ENCODE results near the gene DNAI2. TPM values are rescaled to one million over a fixed set of nuclear protein-coding genes. Genes with fewer than 3 reads are reported as not detected.

The DNAI2 gene
- total and polyA plus RNA-seq, 9 of the 15 experiments (the other 6 are each of a cell fraction or from before 2014, with no cell fraction given), result not detected

DNA sequence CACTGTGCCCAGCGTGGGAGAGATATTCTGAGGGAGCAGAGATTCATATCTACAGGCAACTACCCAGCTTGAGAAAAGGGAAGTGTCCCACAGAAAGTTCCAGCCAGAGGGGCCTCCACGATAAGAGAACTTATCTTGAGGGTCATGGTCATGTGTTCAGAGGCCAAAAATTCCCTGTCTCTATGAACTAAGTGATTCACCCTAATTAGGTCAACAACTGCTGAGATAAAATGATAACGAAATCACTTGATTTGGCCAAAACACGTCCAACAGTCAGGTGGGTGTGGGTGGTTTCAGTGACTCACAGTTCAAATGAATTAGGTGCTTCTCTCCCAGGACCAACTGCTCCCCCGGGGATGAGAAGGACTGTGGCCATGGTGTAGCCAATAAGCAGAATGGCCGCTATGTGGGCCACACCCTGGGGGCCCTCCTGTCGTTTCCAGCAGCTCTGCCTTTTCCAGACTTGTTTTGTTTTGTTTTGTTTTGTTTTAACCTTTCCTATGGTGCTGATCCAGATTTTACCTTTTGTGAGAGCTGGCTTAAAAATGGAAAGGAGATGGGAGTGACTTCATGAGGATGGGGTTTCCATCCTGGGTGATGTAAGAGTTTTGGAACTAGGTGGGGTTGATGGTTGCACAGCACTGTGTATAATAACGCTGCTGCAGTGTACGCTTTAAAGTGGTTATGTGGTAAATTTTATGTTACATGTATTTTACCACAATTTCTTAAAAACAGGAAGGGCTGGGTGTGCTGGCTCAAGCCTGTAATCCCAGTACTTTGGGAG is 8.7 kb downstream of the DNAI2 start (continued):
- TF ChIP-seq ZKSCAN8 (CRISPR knock-in tag; IDR thresholded peaks at IDR 0.05) (no peak), ZNF121 (CRISPR knock-in tag; conservative IDR thresholded peaks at IDR 0.05) (no peak), SMAD4 (CRISPR knock-in tag; conservative IDR thresholded peaks at IDR 0.05) (peak; percentile 58; the same call in 1 of the 2 replicates), L3MBTL2 (IDR thresholded peaks at IDR 0.05) (0 out of 2 replicates have a peak, but pooled peaks have one; percentile 10), MTA2 (IDR thresholded peaks at IDR 0.05; ENCODE audit: low read depth) (peak; percentile 68; the same call in 1 of the 2 replicates), COPS2 (conservative IDR thresholded peaks at IDR 0.05) (no peak), POU5F1 (IDR thresholded peaks at IDR 0.05; ENCODE audit: borderline replicate concordance, low read depth, low read length, partially characterized antibody) (no peak), ZC3H4 (CRISPR knock-in tag; IDR thresholded peaks at IDR 0.05; ENCODE audit: borderline replicate concordance) (no peak), NR2C1 (IDR thresholded peaks at IDR 0.05) (peak; percentile 24; the same call in 1 of the 2 replicates), NR2C1 (tag; IDR thresholded peaks at IDR 0.05) (peak; percentile 53; the same call in 1 of the 2 replicates), FOXJ3 (CRISPR knock-in tag; IDR thresholded peaks at IDR 0.05) (no peak), CBFA2T3 (IDR thresholded peaks at IDR 0.05) (peak; percentile 86), NCOA6 (IDR thresholded peaks at IDR 0.05) (no peak)
- TF ChIP-seq, protein P1, sequence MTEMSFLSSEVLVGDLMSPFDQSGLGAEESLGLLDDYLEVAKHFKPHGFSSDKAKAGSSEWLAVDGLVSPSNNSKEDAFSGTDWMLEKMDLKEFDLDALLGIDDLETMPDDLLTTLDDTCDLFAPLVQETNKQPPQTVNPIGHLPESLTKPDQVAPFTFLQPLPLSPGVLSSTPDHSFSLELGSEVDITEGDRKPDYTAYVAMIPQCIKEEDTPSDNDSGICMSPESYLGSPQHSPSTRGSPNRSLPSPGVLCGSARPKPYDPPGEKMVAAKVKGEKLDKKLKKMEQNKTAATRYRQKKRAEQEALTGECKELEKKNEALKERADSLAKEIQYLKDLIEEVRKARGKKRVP (CRISPR knock-in tag; IDR thresholded peaks at IDR 0.05), result no peak
- TF ChIP-seq, protein P2, sequence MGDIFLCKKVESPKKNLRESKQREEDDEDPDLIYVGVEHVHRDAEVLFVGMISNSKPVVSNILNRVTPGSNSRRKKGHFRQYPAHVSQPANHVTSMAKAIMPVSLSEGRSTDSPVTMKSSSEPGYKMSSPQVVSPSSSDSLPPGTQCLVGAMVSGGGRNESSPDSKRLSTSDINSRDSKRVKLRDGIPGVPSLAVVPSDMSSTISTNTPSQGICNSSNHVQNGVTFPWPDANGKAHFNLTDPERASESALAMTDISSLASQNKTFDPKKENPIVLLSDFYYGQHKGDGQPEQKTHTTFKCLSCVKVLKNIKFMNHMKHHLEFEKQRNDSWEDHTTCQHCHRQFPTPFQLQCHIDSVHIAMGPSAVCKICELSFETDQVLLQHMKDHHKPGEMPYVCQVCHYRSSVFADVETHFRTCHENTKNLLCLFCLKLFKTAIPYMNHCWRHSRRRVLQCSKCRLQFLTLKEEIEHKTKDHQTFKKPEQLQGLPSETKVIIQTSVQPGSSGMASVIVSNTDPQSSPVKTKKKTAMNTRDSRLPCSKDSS (IDR thresholded peaks at IDR 0.05; ENCODE audit: low read depth, partially characterized antibody), result no peak
- TF ChIP-seq, protein P3, sequence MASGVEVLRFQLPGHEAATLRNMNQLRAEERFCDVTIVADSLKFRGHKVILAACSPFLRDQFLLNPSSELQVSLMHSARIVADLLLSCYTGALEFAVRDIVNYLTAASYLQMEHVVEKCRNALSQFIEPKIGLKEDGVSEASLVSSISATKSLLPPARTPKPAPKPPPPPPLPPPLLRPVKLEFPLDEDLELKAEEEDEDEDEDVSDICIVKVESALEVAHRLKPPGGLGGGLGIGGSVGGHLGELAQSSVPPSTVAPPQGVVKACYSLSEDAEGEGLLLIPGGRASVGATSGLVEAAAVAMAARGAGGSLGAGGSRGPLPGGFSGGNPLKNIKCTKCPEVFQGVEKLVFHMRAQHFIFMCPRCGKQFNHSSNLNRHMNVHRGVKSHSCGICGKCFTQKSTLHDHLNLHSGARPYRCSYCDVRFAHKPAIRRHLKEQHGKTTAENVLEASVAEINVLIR (CRISPR knock-in tag; IDR thresholded peaks at IDR 0.05), result no peak
- TF ChIP-seq, protein P4, sequence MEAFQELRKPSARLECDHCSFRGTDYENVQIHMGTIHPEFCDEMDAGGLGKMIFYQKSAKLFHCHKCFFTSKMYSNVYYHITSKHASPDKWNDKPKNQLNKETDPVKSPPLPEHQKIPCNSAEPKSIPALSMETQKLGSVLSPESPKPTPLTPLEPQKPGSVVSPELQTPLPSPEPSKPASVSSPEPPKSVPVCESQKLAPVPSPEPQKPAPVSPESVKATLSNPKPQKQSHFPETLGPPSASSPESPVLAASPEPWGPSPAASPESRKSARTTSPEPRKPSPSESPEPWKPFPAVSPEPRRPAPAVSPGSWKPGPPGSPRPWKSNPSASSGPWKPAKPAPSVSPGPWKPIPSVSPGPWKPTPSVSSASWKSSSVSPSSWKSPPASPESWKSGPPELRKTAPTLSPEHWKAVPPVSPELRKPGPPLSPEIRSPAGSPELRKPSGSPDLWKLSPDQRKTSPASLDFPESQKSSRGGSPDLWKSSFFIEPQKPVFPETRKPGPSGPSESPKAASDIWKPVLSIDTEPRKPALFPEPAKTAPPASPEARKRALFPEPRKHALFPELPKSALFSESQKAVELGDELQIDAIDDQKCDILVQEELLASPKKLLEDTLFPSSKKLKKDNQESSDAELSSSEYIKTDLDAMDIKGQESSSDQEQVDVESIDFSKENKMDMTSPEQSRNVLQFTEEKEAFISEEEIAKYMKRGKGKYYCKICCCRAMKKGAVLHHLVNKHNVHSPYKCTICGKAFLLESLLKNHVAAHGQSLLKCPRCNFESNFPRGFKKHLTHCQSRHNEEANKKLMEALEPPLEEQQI (IDR thresholded peaks at IDR 0.05), result no peak
- TF ChIP-seq, protein P5, sequence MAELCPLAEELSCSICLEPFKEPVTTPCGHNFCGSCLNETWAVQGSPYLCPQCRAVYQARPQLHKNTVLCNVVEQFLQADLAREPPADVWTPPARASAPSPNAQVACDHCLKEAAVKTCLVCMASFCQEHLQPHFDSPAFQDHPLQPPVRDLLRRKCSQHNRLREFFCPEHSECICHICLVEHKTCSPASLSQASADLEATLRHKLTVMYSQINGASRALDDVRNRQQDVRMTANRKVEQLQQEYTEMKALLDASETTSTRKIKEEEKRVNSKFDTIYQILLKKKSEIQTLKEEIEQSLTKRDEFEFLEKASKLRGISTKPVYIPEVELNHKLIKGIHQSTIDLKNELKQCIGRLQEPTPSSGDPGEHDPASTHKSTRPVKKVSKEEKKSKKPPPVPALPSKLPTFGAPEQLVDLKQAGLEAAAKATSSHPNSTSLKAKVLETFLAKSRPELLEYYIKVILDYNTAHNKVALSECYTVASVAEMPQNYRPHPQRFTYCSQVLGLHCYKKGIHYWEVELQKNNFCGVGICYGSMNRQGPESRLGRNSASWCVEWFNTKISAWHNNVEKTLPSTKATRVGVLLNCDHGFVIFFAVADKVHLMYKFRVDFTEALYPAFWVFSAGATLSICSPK (IDR thresholded peaks at IDR 0.05; ENCODE audit: borderline replicate concordance), result no peak
- TF ChIP-seq, protein P6, sequence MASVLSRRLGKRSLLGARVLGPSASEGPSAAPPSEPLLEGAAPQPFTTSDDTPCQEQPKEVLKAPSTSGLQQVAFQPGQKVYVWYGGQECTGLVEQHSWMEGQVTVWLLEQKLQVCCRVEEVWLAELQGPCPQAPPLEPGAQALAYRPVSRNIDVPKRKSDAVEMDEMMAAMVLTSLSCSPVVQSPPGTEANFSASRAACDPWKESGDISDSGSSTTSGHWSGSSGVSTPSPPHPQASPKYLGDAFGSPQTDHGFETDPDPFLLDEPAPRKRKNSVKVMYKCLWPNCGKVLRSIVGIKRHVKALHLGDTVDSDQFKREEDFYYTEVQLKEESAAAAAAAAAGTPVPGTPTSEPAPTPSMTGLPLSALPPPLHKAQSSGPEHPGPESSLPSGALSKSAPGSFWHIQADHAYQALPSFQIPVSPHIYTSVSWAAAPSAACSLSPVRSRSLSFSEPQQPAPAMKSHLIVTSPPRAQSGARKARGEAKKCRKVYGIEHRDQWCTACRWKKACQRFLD (CRISPR knock-in tag; IDR thresholded peaks at IDR 0.05), result peak; percentile 87

All from K562 (cell line).